K562 (cell line): ENCODE data around the gene USP10.

Experiments
- CREB1 ChIP-seq, 2 experiments: sonication (generic) in 1 of 2; formaldehyde crosslinking in 1 of 2; IDR thresholded peaks; 2 replicates each; pipeline versions ENCODE4 v1.6.1 to v1.8.0; 2012 to 2022; ENCODE audit warnings: inconsistent platforms in 1 of 2, mild to moderate bottlenecking in 1 of 2, missing genetic modification reagents in 1 of 2, moderate library complexity in 1 of 2
- FOXA1 ChIP-seq: fragments of 450-650 bp; IDR thresholded peaks from 2 replicates; pipeline ENCODE4 v1.6.1; 2016; ENCODE audit warnings: mild to moderate bottlenecking, borderline replicate concordance
- MAX ChIP-seq: sonication (generic); formaldehyde crosslinking; IDR thresholded peaks from 2 replicates; pipeline ENCODE4 v1.9.0; 2022; ENCODE audit warnings: mild to moderate bottlenecking, missing genetic modification reagents
- MGA ChIP-seq: fragments of 450-650 bp; IDR thresholded peaks from 2 replicates; pipeline ENCODE4 v1.6.1; 2016; ENCODE audit warnings: mild to moderate bottlenecking, moderate library complexity
- MLX ChIP-seq, 2 experiments: fragments of 450-650 bp in 1 of 2; sonication (generic) in 1 of 2; formaldehyde crosslinking; conservative IDR thresholded peaks; 2 replicates each; pipeline versions ENCODE4 v1.4.0 to v1.8.1; 2020 to 2022; ENCODE audit warnings: mild to moderate bottlenecking in 1 of 2, missing genetic modification reagents in 1 of 2
- NR3C1 ChIP-seq: sonication (generic); formaldehyde crosslinking; IDR thresholded peaks from 2 replicates; pipeline ENCODE4 v1.8.1; 2022; ENCODE audit warnings: missing genetic modification reagents
- RAD51 ChIP-seq: fragments of 450-650 bp; IDR thresholded peaks from 2 replicates; pipeline ENCODE4 v1.7.1; 2016; ENCODE audit warnings: low read depth, mild to moderate bottlenecking, borderline replicate concordance
- REST ChIP-seq, 2 experiments: fragments of 450-650 bp; formaldehyde crosslinking in 1 of 2; IDR thresholded peaks; 2 replicates each; pipeline versions ENCODE4 v1.4.0 to v1.6.1; 2014 to 2020; ENCODE audit warnings: mild to moderate bottlenecking in 2 of 2, borderline replicate concordance in 1 of 2, low read depth in 1 of 2

GRCh38 chr16:84724606-84725309 lies 25.0 kb downstream of the USP10 start:
- TF ChIP-seq FOXA1 (no peak), MAX (no peak), REST (IDR thresholded peaks at IDR 0.05; ENCODE audit: borderline replicate concordance) (no peak), REST (CRISPR knock-in tag; IDR thresholded peaks at IDR 0.05; ENCODE audit: low read depth) (no peak), CREB1 (IDR thresholded peaks at IDR 0.05) (no peak), CREB1 (CRISPR knock-in tag; IDR thresholded peaks at IDR 0.05) (no peak), RAD51 (no peak), MLX (CRISPR knock-in tag; conservative IDR thresholded peaks at IDR 0.05) (no peak), NR3C1 (CRISPR knock-in tag) (no peak), MGA (no peak)
